NCI-H2227 (cell line): ENCODE data around the gene ALDH2.
"Not testable (repeated sequence)": the region's sequence is repeated elsewhere in the genome, so short reads cannot be mapped to it uniquely, and the experiment has no call there.

Experiments used
- DNase-seq: peaks from one replicate; lab custom pipeline; 2025; ENCODE audit not compliant: unreplicated experiment; lab: John Stamatoyannopoulos, UW

The ALDH2 gene

DNA sequence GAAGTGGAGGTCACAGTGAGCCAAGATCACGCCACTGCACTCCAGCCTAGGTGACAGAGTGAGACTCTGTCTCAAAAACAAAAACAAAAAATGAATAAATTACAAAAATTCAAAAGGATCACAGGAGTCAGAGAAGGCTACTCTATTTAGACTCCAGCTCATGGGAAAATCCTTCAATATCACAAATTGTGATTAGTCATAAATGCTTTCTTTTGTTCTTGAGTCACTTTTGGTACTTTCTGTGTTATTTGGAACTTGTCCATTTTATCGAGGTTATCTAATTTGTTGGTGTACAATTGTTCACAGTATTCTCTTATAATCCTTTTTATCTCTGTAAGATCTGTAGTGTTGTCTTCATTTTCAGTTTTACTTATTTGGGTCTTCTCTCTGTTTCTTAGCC, 18.9 kb downstream of the ALDH2 start:
- DNase-seq, result no peak

DNA sequence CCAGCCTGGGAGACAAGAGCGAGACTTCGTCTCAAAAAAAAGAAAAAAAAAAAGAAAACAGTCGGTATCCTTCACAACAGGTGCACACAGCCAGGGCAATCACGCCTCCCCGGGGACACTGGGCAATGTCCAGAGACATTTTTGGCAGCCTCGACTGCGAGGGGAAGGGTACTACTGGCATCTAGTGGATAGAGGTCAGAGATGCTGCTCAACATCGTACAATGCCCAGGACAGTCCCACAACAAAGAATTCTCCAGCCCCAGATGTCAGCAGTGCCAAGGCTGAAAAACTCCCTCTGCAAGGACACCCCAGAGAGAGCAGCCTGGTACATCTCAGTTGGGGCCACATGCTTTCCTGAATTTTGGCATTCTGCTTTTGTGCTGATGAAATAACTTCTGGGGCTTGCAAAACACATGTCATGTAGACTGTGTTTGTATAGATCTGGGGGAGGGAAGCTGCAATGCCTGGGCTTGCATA, 21.5 kb downstream of the ALDH2 start:
- no peak for DNase-seq

DNA sequence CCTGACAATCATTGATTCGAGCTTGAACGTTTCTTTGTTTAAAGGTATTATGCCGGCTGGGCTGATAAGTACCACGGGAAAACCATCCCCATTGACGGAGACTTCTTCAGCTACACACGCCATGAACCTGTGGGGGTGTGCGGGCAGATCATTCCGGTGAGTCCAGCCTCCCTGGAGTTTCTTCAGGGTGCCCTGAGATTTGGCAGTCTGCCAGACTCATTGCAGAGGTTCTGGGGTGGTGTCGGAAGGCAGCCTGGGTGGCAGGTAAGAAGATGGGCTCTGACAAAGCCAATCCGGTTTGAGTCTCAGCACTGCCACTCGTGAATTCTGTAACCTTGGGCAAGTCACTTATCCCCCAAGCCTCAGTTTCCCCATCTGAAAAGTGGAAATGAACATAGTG, 23.0 kb downstream of the ALDH2 start:
- DNase-seq, result no peak

DNA sequence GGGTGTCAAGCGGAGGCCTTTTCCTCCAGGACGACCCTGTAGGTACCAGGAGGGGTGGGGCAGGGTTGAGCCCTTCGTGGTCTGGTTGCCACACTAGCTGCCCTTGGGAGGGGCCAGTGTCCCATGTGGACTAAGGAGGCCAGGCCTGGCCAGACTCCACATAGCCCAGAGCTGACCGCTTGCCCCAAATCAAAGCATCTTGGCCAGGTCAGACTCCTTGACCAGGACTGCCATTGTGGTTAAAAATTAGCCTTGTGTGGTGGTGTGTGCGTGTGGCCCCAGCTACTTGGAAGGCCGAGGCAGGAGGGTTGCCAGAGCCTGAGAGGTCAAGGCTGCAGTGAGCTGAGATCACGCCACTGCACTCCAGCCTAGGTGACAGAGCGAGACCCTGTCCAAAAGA, 24.8 kb downstream of the ALDH2 start:
- no peak for DNase-seq

DNA sequence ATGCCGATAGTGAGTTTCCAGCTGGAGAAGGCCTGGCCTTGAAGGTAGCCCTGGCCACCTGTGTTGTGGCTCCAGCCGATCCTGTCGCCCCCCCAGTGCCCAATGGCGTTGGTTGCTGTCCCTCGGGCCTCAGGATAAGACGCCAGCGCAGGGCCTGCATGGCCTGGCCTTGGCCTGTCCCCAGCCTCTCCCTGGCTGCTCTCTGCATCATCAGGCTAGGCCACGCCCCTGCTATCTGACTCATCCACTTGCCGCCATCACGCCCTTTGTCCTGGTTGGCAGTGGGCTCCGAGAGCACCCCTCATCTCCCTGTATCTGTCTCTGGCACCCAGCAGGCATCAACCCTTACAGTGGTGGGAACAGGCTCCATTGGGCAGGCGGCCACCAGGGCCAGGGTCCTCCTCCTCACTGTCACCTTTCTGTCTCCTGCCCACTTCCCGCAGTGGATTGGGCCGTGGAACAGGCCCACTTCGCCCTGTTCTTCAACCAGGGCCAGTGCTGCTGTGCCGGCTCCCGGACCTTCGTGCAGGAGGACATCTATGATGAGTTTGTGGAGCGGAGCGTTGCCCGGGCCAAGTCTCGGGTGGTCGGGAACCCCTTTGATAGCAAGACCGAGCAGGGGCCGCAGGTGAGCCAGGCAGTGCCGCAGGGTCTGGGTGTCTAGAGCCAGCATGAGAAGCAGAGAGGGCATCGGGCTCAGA, 25.6 kb downstream of the ALDH2 start:
- DNase-seq, result no peak

DNA sequence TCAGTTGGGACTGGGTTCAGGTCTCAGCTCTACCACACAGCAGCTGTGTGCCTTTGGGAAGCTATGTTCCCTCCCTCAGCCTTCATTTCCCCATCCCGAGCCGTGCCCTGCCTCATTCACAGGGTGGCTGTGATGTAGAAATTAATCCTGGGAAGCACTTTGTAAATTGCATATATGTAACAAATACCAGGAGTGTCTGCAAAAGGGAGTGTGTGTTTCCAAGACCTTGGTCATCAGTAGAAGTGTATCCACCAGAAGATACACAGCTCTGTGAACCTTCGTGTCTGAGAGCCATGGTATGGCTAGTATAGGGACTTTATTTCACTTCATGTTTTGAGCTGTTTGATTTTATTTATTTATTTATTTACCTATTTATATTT, 26.1 kb downstream of the ALDH2 start:
- DNase-seq, result no peak

DNA sequence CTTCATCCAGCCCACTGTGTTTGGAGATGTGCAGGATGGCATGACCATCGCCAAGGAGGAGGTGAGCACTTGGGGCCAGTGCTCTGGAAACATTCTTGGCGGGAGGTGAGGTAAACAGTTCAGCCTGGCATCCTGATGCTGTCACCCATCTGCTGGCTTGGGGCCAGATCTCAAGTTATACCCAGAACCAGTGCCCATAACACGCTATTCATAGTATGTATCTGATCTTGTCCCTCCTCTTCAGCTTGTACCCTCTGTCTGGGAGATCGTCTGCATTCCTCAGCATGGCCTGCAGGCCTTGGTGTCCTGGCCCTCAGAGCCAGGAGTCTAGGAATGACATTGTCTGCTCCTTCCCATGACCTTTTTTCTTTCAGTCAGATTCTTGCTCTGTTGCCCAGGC, 31.4 kb downstream of the ALDH2 start:
- no peak for DNase-seq

DNA sequence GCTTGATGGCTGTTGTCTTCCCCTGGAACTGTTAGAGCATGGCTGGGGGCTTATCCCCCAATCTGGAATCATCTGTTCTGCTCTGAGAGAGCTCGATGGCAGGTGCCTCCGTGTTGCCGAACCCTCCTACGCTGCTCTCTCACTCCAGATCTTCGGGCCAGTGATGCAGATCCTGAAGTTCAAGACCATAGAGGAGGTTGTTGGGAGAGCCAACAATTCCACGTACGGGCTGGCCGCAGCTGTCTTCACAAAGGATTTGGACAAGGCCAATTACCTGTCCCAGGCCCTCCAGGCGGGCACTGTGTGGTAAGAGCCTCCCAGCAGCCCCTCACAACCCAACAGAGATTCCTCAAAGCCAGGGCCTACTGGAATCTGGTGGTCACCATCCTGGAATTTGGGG, 33.0 kb downstream of the ALDH2 start:
- no peak for DNase-seq

DNA sequence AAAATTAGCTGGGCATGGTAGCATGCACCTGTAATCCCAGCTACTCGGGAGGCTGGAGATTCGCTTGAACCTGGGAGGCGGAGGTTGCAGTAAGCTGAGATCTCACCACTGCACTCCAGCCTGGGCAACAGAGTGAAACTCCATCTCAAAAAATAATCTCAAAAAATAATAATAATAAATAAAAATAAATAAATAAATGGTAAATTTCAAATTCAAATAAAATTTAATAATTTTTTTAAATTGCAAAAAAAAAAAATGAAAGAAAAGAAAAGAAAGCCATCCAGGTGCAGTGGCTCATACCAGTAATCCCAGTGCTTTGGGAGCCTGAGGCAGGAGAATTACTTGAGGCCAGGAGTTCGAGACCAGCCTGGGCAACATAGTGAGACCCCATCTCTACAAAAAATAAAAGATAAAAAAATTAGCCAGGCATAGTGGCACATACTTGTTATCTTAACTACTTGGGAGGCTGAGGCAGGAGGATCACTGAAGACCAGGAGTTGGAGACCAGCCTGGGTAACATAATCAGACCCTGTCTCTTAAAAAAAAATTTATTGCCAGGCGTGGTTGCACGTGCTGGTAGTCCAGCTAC, 36.4 kb downstream of the ALDH2 start:
- DNase-seq, result no peak

DNA sequence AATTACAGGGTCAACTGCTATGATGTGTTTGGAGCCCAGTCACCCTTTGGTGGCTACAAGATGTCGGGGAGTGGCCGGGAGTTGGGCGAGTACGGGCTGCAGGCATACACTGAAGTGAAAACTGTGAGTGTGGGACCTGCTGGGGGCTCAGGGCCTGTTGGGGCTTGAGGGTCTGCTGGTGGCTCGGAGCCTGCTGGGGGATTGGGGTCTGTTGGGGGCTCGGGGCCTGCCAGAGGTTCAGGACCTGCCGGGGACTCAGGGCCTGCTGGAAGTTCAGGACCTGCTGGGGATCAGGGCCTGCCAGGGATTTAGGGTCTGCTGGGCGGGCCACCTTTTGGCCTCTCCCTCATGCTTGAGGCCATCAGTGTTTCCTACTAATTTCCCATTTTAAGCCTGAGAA, 37.1 kb downstream of the ALDH2 start:
- DNase-seq, result no peak

DNA sequence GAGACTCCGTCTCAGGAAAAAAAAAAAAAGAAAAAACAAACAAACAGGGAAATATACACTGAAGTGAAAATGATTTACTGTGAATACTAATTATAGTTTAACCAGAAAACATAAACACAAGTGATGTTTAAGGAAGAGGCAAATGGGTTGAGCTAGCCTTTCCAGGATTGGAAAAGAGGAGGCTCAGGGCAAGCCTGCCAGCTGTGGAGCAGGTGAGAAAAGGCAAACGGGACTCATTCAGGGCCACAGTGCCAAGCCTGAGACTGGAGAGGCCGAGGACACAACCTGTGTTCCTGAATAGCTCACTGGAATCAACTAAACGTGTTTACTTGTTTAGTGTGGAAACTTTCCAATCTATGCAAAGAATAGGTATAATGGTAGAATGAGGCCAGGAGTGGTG, 39.6 kb downstream of the ALDH2 start:
- DNase-seq, result no peak

DNA sequence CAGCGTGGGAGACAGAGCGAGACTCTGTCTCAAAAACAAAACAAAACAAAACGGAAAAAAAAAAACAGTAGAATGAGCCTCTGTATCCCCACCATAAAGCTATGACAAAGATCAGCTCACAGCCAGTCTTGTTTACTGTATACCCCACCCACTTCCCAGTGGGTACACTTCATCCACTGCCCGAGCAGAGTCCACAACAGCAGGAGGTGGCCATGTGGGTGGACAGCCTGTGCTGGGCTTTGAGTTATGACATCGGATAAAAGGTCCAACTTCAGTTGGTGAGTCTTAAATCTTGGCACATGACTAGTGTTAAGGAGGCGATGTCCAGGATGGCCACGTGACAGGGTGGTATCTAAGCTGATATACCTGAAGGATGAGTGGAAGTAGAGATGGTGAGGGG, 40.5 kb downstream of the ALDH2 start:
- DNase-seq, result no peak

DNA sequence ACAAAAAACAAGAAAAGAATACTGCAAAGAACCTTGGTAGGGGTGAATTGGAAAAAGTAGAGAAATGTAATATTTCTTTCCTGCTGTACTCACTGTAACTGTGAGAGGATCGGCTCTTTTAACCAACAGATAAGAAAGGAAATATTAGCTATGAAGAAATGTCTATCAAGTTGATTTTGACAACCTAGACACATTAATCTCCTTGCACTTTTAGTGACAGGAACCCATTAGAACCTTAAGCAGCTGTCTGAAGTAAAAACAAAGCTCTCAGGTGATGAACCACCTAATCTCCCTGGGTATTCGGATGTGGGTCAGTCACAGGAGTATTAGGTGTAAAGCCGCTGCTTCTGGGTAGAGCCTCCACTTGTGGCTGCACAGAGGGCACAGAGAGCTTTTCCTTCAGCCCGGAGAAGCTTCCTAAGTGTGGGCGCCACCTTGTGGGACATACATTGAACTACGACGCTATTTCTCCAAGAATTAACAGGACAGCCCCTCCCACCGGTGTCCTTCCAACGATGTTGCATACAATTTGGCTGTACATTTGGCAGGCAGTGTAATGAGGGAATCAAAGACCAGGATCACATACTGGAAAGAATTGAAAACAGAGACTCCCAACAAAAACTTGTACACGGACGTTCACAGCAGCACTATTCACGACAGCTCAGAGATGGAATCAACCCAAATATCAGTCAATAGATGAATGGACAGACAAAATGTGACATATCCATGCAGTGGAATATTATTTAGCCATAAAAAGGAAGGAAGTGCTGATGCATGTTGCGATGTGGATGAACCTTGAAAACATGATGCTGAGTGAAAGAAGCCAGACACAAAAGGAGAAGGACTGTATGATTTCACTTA, 46.4 kb downstream of the ALDH2 start:
- DNase-seq, result peak; percentile 87

DNA sequence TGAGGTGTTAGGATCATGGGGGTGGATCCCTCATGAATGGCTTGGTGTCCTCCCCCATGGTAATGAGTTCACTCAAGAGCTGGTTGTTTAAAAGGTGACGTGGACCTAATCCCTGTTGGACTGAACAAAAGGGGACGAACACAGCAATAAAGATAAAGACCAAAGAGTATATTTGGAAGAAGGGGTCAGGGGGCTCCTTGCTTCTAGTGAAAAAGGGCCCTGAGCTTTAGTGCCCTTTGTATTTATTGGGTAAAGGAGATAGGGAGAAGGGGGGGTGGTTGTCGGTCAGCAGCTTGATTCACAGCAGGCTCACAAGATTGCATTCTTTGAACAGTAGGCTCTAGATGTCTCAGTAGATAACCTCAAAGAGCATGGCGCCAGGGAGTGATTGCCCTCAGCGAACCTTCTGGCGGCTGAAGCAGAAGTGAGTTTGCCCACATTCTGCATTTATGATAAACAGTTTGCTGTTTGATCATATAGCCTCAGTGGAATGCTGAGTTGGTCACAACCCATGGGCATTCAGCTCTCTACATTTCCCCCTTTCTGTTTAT, 49.4 kb downstream of the ALDH2 start:
- no peak for DNase-seq

DNA sequence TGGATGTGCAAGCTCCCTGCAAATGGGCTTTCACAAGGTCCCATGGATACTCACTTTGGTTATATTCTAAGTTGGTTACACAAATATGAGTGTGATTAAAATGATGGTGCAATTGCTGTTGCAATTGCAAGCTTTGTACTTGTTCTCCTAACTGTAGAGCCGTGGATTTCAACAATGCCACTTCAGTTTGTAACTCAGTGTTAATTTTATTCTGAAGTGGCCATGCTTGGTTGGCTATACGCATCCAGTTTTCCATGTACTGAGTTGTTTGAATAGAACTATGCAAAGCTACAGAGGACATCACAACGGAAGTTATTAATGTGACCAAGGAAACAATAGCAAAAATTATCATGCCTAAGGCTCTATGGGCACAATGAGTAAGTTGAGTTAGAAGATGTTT, 50.2 kb downstream of the ALDH2 start:
- DNase-seq, result not testable (repeated sequence)

DNA sequence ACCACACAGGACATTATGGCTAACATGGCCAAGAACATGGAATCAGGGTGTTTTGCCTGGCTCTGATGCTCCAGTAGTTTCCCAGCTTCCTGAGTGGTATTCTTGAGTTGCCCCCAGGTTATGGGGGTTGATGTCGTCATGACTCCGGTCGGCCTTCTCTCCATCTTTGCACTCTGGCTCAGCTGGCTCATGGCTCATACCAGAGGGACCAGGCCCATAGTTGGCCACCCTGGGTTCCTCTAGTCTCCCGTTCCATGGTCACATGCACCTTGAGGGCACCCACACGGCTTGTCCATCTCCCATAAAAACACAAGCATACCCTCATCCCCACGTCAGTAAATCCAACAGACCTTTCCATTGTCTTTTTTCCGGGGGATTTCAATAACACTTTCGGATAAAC, 51.6 kb downstream of the ALDH2 start:
- no peak for DNase-seq

DNA sequence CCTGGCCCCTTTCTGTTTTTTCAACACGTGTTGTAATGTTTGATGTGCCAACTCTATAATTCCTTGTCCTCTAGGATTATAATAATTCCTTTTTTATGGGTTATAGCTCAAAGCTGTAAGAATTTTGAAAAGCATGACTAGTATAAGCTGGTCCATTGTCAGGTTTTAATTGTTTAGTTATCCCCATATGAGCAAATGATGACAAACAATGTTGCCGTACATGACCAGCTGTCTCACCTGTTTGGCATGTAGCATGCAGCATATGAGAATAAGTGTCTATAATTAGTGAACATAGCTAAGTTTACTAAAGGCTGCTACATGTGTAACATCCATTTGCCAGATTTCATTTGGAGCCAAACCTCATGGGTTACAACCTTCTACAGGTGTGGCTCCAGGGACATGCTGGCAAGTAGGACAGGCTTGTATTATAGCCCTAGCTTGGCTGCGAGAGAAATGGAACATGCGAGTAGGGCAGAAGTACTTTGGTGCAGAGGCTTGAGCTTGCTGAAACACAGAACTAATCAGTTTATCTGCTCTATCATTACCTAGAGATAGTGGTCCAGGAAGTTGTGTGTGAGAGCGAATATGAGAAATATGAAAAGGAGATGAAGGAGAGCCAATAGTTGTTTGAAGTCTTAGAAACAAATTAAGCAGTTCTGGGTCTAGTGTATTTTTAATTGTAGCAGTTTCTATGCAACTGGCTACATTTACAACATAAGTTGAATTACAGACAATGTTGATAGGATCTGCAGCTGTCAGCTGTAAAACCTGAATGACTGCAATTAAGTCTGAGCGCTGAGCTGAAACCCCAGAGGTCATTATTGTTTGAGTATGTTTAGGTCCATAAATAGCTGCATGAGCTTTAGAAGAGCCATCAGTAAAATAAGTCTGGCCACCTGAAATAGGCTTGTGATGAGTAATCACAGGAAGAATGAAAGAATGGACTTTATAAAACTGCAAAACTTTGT, 52.7 kb downstream of the ALDH2 start:
- peak; percentile 32 for DNase-seq

DNA sequence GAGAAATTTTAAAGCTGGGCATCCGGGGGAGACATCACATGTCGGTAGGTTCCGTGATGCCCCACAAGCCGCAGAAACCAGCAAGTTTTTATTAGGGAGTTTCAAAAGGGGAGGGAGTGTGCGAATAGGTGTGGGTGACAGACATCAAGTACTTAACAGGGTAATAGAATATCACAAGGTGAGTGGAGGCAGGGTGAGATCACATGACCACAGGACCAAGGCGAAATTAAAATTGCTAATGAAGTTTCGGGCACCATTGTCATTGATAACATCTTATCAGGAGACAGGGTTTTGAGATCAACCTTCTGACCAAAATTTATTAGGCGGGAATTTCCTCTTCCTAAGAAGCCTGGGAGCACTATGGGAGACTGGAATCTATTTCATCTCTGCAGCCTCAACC, 54.1 kb downstream of the ALDH2 start:
- DNase-seq, result not testable (repeated sequence)

DNA sequence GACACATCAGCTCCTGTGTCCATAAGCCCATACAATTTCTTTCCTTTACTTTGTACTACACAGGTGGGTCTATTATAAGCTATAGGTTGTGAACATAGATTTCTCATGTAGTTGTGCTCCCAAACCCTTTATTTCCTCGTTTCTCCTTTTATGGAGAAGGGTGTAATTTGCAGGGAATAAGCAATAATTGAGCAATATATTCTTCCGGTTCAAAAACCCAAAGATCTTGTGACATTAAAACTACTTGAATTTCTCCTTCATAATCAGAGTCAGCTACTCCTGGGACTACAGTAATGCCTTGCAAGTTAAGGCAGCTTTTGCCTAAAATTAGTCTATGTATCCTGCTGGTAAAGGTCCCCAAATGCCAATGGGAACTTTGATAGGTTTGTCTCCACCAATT, 56.2 kb downstream of the ALDH2 start:
- DNase-seq, result no peak

DNA sequence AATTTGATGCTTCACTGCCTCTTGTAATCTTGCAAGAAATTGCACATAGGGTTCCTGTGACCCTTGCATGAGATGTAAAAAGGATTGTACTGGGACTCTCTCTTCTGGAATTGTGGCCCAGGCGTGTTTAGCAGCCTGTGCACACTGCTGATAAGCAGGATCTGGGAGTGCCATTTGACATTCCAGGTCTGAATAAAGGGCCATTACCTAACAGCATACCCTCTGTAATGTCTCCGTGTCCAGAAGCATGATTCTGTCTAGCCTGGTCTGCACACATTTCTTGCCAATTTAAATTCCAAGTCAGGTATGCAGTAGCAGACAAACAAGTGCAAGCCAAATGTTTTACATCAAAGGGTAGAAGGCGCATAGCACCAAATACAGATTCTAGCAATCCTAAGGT, 57.2 kb downstream of the ALDH2 start:
- no peak for DNase-seq

DNA sequence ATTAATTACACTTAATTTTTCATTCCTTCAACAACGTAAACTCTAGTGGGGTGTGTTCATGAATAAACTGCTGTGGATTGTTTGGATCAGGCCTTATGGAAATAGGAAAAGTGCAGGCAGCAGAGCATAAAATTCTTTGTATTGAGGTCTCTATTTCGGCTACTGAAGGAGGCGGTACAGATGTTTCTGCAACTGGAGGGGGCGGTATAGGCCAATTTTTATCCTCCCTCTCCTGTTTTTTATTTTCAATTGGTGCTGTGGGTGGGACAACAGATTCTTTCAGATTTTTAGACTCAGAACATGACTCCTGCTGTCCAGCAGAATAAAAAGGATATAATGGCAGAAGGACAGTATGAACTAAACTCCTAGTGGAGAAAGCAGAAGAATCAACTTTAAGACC, 57.6 kb downstream of the ALDH2 start:
- not testable (repeated sequence) for DNase-seq
